Measurements from ENCODE around the gene CCDC14.

Gene CCDC14

DNA sequence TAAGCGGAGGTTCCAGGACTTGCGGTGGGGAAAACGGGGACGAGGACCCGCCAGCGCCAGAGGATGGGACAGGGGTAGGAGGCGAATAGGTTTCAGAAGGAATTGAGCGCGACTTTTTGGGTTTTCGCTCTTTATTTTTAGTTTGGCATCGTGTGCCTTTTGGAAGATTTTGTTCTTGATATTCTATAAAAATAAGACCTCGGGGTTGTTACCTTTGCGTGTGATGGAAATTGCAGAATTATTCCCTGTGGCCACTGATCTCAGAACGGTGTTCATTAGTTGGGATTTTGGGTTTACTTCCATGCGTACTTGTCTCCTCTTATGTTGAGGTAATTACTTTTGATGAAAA, 453 bp upstream of the CCDC14 start:
- no peak for DNase-seq (ENCODE audit: low spot score)

DNA sequence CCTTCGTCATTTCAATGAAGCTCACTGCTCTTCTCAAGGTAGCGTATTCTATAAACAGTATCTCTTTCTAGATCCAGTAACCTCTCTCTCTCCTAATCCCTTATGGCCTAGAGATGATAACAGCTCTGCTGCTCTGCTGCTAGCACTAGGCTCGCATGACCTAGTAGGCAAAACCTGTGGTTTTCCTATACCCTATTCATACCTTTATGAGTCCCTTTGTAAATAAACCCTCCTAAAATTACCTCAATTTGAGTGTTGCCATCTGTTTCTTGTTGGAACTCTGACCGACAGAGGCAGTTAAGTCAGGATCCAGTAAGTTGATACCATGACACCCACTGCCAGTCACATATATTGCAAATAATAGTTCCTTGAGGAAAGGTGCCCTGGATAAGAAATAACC, 7.3 kb downstream of the CCDC14 start:
- TF ChIP-seq, protein P1, sequence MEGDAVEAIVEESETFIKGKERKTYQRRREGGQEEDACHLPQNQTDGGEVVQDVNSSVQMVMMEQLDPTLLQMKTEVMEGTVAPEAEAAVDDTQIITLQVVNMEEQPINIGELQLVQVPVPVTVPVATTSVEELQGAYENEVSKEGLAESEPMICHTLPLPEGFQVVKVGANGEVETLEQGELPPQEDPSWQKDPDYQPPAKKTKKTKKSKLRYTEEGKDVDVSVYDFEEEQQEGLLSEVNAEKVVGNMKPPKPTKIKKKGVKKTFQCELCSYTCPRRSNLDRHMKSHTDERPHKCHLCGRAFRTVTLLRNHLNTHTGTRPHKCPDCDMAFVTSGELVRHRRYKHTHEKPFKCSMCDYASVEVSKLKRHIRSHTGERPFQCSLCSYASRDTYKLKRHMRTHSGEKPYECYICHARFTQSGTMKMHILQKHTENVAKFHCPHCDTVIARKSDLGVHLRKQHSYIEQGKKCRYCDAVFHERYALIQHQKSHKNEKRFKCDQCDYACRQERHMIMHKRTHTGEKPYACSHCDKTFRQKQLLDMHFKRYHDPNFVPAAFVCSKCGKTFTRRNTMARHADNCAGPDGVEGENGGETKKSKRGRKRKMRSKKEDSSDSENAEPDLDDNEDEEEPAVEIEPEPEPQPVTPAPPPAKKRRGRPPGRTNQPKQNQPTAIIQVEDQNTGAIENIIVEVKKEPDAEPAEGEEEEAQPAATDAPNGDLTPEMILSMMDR (IDR thresholded peaks at IDR 0.05; ENCODE audit: extremely low read depth, missing control alignments): no peak
- DNase-seq (ENCODE audit: low spot score): no peak

More for the DNA sequence above, 453 bp upstream of the CCDC14 start:
- TF ChIP-seq, protein P1 (IDR thresholded peaks at IDR 0.05; ENCODE audit: extremely low read depth, missing control alignments): no peak

DNA sequence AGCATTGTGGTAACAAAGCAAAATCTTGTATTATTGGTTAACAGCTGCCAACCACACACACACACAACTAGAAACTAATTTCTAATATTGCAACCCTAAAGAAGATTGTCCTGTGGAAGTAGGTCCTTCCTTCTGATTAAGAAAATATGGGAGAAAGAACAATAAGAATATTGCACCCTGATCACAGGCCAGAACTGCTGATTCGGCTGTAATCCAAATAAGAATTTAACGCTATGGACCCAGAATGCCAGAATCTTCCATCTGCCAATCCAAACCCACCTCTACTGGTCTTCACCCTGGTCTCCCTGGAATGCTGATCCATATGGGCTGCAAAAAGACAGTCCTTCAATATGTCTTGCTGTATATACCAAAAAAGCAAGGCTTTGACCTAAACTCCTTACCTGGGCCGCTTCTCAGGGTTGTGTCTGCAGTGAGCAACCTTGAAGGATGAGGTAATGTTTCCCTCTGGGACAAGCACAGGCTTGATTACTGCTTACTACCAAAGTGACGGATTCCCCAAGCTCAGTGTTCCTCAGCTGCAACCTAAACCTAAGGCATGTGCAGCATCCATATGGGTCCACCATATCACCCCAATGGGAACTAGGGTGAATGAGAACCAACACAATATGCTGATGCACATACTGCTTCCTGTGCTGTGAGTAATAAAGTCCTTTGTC, 8.0 kb downstream of the CCDC14 start:
- no peak for DNase-seq (ENCODE audit: low spot score)
- TF ChIP-seq, protein P1 (IDR thresholded peaks at IDR 0.05; ENCODE audit: extremely low read depth, missing control alignments): no peak

DNA sequence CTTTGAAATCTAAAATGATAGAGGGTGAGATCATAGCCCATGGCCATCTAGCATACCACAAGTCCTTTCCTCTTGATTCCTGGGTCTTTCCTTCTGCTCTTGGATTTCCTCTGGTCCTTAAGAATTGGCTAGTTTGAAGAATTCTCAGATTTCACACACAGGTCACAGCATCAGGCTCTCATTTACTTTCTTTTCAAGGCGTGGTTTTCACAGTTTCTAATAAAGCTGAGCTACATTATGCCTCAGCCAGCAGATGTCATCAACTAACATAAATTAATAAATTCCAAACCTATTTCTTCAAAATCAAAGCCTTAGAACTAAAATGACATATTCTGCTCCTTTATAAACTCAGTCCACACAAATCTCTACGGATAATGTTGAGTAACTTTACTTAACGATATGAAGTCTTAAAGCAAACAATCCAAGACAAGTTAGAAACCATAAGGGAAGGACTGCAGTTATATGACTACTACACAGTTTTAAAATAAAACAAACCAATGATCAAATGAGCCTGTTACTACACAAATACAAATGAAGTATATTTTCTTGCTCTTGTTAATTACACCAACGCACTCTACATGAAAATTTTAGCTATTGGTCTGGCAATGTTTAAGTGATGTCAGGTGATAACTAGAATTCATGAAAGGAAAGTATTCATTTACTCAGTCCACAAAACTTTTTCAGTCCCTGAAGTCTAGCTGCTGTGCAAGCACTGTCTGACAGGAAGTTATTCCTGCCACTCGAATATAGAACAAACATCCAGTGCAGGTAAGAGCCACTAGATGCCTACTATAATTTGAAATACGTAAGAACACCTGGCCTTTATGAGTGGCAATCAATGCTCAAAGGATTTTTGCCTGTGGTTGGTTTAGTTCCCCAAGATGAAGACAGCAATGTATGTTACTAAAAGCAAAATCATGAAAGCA, 9.2 kb downstream of the CCDC14 start:
- TF ChIP-seq, protein P1 (IDR thresholded peaks at IDR 0.05; ENCODE audit: extremely low read depth, missing control alignments): no peak
- DNase-seq (ENCODE audit: low spot score): no peak

DNA sequence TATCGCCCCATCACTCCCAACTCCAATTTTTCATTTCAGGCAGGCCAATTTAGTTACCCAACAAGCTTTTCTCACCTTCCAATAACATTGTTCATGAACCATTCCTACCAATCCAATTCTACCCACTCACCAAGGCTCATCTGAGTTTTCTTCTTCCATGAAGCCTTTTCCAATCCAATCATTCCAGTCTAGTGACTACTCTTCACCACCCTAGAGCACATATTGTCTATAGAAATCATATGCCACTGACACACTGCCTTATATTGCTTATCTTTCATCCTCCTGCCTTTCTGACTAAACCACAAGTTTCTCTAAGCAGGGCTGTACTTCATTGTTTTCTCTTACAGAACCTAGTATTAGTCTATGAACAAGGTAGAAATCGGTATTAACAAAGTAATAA, 11.4 kb downstream of the CCDC14 start:
- TF ChIP-seq, protein P1 (IDR thresholded peaks at IDR 0.05; ENCODE audit: extremely low read depth, missing control alignments): no peak
- no peak for DNase-seq (ENCODE audit: low spot score)

DNA sequence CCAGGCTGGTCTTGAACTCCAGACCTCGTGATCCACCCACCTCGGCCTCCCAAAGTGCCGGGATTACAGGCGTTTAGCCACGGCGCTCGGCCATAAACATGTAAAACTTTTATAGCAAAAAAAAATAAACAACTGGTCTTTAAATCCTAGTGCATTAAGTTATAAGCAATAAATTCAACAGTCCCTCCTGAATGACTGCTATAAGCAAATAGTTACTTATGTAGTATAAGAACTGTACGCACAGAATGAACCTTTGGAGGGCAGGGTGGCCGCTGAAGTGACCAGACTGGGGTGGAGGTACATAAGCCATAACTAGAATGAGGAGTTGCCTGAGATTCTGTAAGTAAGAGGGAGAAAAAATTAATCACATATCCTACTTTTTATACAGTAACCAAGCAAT, 12.6 kb downstream of the CCDC14 start:
- DNase-seq (ENCODE audit: low spot score): no peak

More for the DNA sequence above, 12.6 kb downstream of the CCDC14 start:
- TF ChIP-seq, protein P1 (IDR thresholded peaks at IDR 0.05; ENCODE audit: extremely low read depth, missing control alignments): no peak

Data from GM20000 (cell line).